Endothelial cell (in vitro differentiated cells): ENCODE data around the gene PHEX. TPM values are rescaled to one million over a fixed set of nuclear protein-coding genes. Genes with fewer than 3 reads are reported as not detected.

ENCODE experiments used
- DNase-seq: peaks from one replicate; pipeline ENCODE4 v3.0.0; 2021; ENCODE audit warnings: low spot score
- H3K27ac Mint-ChIP-seq: one replicate; pipeline ENCODE4 v1.8.0; 2021; ENCODE audit warnings: mixed read lengths, inconsistent platforms; ENCODE audit not compliant: unreplicated experiment
- H3K27me3 Mint-ChIP-seq: one replicate; pipeline ENCODE4 v1.8.0; 2021; ENCODE audit warnings: mild to moderate bottlenecking, moderate library complexity, mixed read lengths, inconsistent platforms; ENCODE audit not compliant: unreplicated experiment
- H3K36me3 Mint-ChIP-seq: one replicate; pipeline ENCODE4 v1.8.0; 2021; ENCODE audit warnings: mild to moderate bottlenecking, low read depth, mixed read lengths, inconsistent platforms; ENCODE audit not compliant: unreplicated experiment
- H3K4me1 Mint-ChIP-seq: one replicate; pipeline ENCODE4 v1.8.0; 2021; ENCODE audit warnings: mild to moderate bottlenecking, mixed read lengths, inconsistent platforms; ENCODE audit not compliant: unreplicated experiment
- H3K4me3 Mint-ChIP-seq: one replicate; pipeline ENCODE4 v1.8.0; 2021; ENCODE audit warnings: mild to moderate bottlenecking, mixed read lengths, inconsistent platforms; ENCODE audit not compliant: unreplicated experiment
- H3K9me3 Mint-ChIP-seq: one replicate; pipeline ENCODE4 v1.8.0; 2021; ENCODE audit warnings: mixed read lengths, inconsistent platforms; ENCODE audit not compliant: unreplicated experiment
- total RNA-seq: library from RNA; stranded (reverse); fragmentation: NEBNext Ultra II Directional; extraction: Animal tissue kit (Norgen Biotek cat#: 25700); gene quantifications from one replicate; pipeline ENCODE4 v1.2.1, GENCODE V29; 2021; ENCODE audit not compliant: unreplicated experiment
- TF ChIP-seq, protein P1 (sequence below): fragments of 200-600 bp; sonication (generic); IDR thresholded peaks from one replicate; pipeline ENCODE4 v1.5.0; 2021; ENCODE audit warnings: antibody characterized with exemption; ENCODE audit not compliant: unreplicated experiment

PHEX gene
- total RNA-seq, 1 donor from 2014 or later: 0.46 TPM

GRCh38 chrX:21990832-21991231 is 41.3 kb upstream of the PHEX start:
- H3K27ac Mint-ChIP-seq: no peak overlapping the region
- peaks cover 17% of the 10 kb centered on the region for H3K36me3 Mint-ChIP-seq
- no peak for DNase-seq
- no peak overlapping the region for H3K4me3 Mint-ChIP-seq
- TF ChIP-seq, protein P1, sequence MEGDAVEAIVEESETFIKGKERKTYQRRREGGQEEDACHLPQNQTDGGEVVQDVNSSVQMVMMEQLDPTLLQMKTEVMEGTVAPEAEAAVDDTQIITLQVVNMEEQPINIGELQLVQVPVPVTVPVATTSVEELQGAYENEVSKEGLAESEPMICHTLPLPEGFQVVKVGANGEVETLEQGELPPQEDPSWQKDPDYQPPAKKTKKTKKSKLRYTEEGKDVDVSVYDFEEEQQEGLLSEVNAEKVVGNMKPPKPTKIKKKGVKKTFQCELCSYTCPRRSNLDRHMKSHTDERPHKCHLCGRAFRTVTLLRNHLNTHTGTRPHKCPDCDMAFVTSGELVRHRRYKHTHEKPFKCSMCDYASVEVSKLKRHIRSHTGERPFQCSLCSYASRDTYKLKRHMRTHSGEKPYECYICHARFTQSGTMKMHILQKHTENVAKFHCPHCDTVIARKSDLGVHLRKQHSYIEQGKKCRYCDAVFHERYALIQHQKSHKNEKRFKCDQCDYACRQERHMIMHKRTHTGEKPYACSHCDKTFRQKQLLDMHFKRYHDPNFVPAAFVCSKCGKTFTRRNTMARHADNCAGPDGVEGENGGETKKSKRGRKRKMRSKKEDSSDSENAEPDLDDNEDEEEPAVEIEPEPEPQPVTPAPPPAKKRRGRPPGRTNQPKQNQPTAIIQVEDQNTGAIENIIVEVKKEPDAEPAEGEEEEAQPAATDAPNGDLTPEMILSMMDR: no peak
- no peaks in the 10 kb centered on the region for H3K27me3 Mint-ChIP-seq
- no peaks in the 10 kb centered on the region for H3K4me1 Mint-ChIP-seq
- H3K9me3 Mint-ChIP-seq: no peaks in the 10 kb centered on the region

DNA sequence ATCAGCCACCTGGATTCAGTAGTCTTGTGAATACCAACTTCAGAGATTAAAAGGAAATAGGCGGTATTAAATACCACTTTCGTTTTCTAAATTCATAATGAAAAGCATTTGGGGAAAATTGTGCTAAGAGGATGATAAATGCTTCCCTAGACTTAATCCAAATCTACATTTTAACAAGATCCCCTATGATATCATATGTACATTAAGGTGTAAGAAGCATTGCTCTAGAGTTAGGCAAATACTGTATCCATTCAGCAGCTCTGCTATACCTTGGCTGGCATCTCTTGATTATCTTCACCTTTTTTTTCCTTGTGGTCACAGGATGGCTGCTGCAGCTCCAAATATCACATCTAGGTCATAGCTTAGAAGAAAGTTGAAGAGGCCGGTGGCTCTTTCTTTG is 40.6 kb upstream of the PHEX start:
- peaks cover 17% of the 10 kb centered on the region for H3K36me3 Mint-ChIP-seq
- no peaks in the 10 kb centered on the region for H3K4me1 Mint-ChIP-seq
- TF ChIP-seq, protein P1: no peak
- H3K27ac Mint-ChIP-seq: no peak overlapping the region
- no peaks in the 10 kb centered on the region for H3K27me3 Mint-ChIP-seq
- H3K9me3 Mint-ChIP-seq: no peaks in the 10 kb centered on the region
- DNase-seq: no peak
- no peak overlapping the region for H3K4me3 Mint-ChIP-seq

GRCh38 chrX:21993265-21993664 is 38.9 kb upstream of the PHEX start:
- no peak for DNase-seq
- TF ChIP-seq, protein P1: no peak
- Mint-ChIP-seq H3K4me3 (no peak overlapping the region), H3K27me3 (no peaks in the 10 kb centered on the region), H3K4me1 (no peaks in the 10 kb centered on the region), H3K36me3 (peaks cover 17% of the 10 kb centered on the region), H3K27ac (no peak overlapping the region), H3K9me3 (no peaks in the 10 kb centered on the region)

DNA sequence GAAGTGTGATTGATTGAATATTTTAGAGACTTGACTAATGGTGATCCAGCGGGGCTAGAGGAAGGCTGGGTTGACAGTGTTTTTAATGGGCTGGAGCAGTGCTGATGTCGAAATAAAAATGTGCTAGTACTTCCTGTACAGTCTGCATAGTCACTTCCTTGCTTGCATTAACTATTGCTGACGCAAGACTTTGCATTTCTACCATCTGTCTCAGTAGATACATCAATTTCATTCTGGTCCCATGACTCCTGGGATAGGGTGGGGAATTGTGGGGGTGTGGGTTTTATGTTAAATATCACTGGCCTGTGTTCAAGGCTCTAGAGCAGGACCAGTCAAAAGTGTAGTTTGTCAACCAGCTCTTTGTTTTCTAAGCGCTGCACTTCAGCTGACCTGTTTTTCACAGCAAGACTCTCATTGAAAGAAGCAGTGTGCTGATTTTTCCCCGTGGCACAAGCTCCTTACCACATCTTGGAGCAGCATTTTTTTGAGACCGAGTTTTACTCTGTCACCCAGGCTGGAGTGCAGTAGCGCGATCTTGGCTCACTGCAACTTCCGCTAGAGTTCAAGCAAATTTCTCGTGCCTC is 35.2 kb upstream of the PHEX start:
- no peaks in the 10 kb centered on the region for H3K9me3 Mint-ChIP-seq
- H3K4me1 Mint-ChIP-seq: no peaks in the 10 kb centered on the region
- H3K36me3 Mint-ChIP-seq: peaks cover 11% of the 10 kb centered on the region
- no peak overlapping the region for H3K4me3 Mint-ChIP-seq
- no peak for DNase-seq
- H3K27ac Mint-ChIP-seq: peak overlapping the region; percentile 18
- TF ChIP-seq, protein P1: no peak
- no peaks in the 10 kb centered on the region for H3K27me3 Mint-ChIP-seq

DNA sequence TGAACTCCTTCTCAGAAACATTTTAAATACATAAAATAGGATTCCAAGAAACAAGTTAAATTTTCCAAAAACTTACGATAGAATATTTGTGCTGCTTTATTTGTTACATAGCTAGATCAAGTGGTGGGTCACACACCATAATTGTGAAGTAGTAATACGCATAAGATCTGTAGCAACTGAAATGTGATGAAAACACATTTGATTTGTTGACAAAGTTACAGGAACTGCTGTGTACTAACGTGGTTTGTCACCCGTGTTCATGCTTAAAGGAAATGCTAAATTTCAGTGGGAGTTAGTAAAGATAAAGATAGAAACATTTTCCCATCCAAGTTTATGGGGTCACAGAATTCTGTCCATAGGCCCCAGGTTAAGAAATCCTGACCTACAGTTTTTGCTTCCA is 34.1 kb upstream of the PHEX start:
- peaks cover 11% of the 10 kb centered on the region for H3K36me3 Mint-ChIP-seq
- DNase-seq: no peak
- H3K4me3 Mint-ChIP-seq: no peak overlapping the region
- no peaks in the 10 kb centered on the region for H3K9me3 Mint-ChIP-seq
- TF ChIP-seq, protein P1: no peak
- H3K27ac Mint-ChIP-seq: no peak overlapping the region
- H3K4me1 Mint-ChIP-seq: no peaks in the 10 kb centered on the region
- H3K27me3 Mint-ChIP-seq: peaks cover 1% of the 10 kb centered on the region
